HG02610 (cell line): ENCODE data around the gene PDIK1L.

Source experiments
- ATAC-seq: cut with Tn5 transposase; IDR thresholded peaks from one replicate; pipeline ENCODE4 v1.9.1; 2021; ENCODE audit warnings: mild to moderate bottlenecking, moderate library complexity; ENCODE audit not compliant: unreplicated experiment

PDIK1L gene

DNA sequence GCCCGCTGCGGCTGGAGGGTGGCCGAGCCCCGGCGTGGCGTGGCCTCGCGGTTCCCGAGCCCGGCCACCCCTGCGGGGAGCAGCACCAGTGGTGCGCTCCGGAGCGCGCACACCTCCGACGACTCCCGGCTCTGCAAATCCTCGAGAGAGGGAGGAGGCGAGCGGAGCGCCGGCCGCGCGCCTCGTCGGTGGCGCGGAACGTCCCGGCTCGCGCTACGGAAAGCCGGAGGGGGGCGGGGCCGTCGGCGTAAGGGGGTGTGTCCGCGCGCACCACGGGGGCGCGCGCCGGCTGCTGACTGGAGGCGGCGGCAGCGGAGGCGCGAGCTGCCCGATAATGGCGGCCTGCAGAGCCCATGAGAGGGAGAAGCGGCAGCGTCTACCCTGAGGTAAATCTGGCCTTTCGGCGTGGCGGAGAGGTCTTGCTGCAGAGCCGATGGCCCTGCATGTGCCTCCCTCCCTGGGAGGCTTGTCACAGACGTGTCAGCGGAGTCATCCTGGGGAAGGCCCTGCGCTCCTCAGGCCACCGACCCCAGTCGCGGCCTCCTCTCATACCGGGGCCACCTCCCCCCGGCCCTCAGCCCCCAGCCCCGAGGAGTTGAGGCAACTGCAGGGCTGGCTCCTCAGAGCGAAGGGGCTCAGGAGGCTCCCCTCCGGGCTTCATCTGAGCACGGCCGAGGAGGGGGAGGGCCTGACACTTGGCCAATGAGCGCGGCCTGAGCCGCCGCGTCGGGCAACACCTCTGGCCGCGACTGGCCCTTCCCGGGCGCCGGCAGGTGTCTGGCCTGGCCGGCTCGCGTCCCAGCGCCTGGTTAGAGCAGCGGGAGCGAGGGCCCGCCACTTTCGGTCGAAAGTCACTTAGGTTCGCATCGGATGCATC lies at the start of gene PDIK1L:
Gene PDIK1L (plus strand): TSS at position 295 of the 877 bp plus-strand sequence. CDS start 2,485 bp downstream, outside the sequence.
- ATAC-seq, result peak; percentile 69

DNA sequence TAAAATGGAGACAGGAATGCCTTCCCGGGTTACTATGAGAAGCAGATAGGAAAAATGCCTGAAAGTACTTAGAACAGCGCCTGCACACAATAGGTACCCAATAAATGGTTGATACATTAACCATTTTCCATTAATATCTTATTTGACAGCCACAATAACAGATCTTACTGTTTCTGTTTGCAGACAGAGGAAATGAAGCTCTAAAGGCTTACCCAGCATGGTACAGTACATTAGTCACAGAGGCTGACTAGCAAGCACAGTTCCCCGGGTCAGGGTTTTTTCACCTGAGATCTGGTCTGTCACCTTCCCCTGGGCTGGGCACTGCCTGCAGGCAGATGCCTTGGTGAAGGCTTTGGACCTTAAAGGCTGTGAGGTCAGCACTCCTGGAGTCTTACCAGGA lies 47.1 kb upstream of the PDIK1L start:
- no peak for ATAC-seq

DNA sequence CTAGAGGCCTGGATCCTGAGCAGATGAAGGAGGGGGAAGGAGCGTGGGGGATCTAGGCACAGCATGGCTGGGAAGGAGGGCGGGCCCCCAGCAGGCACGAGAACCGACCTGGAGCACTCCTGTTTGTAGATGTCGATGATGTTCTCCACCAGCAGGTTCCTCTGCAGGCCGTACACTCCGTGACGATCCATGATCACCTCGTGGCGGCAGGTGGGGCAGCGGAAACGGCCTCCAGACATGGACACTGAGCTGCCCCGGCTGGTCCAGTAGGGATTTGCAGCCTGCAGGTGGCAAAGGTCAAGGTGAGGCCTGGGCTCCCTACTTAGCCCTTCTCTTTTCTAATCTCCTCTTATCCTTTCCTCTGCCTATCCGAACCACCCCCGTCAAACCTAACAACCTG lies 45.5 kb upstream of the PDIK1L start:
- no peak for ATAC-seq

GRCh38 chr1:26066857-26067256 lies 44.8 kb upstream of the PDIK1L start:
- ATAC-seq, result no peak

DNA sequence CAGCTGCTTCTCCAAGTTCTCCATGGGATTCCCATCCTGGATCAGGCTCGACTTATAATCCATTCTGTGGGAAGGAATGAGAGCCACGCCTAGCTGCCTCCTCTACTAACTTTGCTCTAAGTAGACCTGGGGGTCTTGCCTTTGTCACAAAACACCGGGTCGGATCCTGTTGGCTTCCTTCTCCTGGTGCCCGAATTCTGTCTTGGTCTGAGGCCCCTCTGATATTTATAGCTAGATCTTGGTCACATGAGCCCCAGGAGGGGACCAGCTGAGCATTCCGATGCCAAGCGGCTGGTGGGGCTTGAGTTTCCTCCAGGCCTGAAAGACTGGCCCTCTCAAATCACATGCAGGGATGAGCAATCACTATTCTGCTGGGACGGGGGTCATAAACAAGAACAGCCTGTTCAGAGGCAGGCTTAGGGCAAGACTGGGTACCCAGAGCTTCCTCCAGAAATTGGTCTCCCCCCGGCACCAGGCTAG lies 44.2 kb upstream of the PDIK1L start, which contains the start of gene TRIM63:
Gene TRIM63 (minus strand): TSS at position 199 of the 480 bp plus-strand sequence. CDS start 136 bp downstream, at position 63.
- ATAC-seq, result no peak

DNA sequence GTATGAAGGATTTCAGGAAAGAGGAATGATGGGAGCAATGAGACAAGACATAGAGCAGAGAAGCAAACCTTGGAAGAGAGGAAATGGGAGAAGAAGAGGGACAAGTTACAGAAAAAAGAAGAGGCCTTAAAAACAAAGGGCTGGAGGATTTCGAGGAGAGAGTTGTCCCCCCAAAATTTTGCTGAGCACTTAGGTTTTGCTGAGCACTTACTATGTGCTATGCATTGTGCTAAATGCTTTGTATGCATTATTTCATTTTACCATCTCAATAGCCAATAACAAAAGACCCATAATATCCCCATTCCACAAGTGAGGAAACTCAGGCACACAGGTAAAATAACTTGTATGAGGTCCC lies 41.7 kb upstream of the PDIK1L start:
- ATAC-seq, result no peak

DNA sequence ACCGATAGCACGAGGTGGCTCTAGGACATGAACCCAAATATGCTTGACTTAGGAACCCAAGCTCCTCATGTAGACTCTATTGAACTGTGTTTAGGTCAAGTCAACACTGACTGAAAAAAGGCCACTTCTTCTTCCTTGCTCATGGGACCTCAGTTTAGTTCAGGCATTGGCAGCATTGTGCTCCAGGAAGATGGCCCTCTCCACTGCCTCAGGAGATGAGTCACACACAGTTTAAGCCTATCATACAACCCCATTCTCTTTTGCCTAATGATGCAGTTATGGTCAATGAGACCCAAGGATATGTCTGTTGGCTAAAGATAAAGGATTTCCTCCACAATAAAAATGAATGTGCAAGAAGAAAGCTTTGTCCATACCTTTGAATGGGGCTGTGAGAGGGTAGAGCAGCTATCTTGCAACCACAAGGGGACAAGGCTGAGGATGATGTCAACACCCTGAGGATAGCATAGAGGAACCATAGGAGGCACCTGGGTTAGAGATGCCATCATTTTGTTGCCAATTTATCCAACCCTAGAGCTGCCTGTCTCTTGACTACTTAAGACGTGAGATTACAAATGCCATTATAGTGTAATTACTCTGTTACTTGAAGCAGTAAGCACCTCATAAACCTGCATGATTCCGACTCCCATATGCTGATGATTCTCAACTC lies 41.2 kb upstream of the PDIK1L start:
- no peak for ATAC-seq

GRCh38 chr1:26070963-26071342 lies 40.7 kb upstream of the PDIK1L start:
- ATAC-seq, result no peak

DNA sequence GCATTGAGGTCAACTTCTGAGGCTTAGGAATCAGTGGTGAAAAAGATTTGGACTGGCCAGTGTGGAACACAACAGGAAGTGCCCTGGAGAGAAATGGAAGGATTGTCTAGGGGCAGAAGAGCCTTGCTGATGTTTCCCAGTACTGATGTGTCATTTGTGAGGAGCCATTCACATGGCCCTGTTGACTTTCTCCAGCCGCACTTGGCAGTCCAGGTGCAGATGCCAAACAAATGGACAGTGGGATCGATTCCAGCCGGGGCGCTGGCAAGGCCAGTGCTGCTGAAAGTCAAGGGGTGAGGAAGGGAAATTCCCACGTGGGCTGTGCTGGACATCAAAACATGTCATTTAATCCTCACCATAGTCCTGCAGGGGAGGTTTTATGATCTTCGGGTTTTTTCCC lies 39.3 kb upstream of the PDIK1L start:
- ATAC-seq, result no peak

DNA sequence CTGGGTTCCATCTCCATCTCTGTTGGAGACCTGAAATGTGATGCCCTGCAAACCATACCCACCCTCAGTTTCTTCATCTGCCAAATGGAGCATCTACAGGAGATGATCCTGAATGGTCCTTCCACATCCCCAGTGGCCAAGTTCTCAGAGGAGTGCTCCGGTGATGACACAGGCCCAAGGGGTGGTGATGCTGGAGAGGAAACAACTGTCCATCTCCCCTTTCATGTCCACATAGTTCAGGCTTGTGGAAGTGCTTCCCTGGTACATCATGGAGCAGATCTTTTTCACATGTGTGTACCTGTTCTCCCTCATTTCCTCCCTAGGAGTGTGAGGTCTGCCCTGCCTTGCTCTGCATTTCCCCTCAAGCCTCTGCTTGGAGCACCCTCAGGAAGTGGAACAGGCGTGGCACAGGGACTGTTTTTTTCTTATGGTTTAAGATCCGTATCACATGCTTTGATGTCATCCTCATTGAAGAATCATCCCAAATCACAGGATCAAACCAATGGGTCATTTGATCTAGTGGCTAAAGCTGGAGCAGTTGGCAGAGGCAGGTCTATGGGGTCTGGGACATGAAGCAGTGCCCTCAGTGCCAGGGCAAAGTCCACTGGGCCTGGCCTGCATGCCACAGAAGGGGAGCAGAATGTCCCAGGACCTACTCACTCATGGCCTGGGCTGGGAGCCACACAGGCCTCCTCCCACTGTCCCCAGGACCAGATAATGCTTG lies 36.0 kb upstream of the PDIK1L start:
- ATAC-seq, result no peak

GRCh38 chr1:26077524-26077923 lies 34.1 kb upstream of the PDIK1L start:
- ATAC-seq, result no peak

DNA sequence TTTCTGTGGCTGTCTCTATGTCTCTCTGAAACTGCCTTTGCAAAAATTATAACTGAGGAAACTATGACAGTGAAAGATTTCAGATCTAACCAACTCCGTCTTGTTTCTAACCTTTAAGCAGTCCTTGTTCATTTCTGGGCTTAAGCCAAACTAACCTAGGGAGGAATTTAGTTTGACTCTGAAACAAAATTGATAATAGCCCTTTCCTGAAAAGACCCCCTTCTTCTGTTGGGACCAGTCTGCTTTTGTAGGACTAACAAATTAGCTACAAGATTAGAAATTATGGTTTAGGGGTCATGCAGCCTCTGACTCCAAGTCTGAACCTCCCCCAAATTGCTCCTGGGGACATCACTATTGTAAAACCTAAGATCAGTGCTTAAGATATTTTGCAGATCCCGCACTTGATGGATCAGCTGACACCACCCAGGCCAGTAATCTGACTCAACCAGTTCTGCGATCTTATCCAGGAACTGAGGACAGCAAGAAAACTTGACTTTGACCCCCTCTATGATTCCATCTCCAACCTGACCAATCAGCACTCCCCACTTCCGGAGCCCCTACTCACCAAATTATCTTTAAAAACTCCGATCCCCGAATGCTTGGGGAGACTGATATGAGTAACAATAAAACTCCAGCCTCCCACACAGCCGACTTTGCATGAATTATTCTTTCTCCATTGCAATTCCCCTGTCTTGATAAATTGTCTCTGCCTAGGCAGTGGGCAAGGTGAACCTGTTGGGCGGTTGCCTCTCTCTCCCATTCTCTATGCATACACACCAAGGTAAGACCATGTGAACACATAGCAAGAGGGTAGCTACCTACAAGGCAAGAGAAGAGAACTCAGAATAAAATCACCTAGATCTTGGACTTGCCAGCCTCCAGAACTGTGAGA lies 33.1 kb upstream of the PDIK1L start:
- ATAC-seq, result no peak

DNA sequence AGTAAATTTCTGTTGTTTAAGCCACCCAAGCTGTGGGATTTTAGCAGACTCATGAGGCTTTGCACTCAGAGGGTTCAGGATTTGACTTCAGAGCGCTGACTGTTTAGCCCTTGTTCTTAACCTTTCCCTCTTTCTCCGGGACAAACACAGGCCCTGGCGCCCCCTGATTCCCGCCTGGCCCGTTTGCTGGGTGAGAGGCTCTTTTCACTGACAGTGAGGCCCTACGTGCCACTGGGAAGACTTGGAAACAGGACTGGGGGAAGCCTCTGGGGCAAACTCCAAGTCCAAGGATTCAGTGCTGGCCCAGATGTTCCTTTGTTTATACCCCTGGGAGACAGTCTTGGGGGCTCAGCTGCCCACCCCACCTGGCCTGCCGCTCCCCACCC lies 32.5 kb upstream of the PDIK1L start:
- no peak for ATAC-seq

GRCh38 chr1:26079960-26080814 lies 31.4 kb upstream of the PDIK1L start:
- no peak for ATAC-seq

GRCh38 chr1:26081267-26082019 lies 30.2 kb upstream of the PDIK1L start:
- no peak for ATAC-seq

- no peak for ATAC-seq
These were observed 29.6 kb upstream of the PDIK1L start for GRCh38 chr1:26082020-26082350.

- ATAC-seq, result no peak
These were observed 28.4 kb upstream of the PDIK1L start for GRCh38 chr1:26083208-26083607.

DNA sequence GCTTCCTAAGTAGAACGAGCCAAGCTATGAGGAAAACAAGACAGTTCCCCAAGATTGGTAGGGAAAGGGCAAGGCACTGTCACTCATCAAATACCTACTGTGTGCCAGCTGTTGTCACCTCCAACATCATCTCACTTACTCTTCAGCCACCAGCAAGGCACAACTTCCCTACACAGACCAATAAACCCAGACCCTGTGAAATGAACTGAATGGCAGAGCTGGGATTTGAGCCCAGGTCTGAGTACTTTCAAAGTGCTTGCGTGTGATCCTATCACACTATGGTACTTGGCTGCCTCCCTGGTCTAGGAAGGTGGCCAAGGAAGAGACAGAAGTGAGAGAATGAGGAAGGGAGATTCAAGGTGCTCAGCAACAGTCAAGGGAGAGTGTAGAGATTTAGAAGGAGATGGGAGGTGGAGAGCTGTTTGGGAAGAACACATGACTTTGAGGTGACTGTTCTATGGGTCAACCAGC lies 27.5 kb upstream of the PDIK1L start:
- no peak for ATAC-seq

DNA sequence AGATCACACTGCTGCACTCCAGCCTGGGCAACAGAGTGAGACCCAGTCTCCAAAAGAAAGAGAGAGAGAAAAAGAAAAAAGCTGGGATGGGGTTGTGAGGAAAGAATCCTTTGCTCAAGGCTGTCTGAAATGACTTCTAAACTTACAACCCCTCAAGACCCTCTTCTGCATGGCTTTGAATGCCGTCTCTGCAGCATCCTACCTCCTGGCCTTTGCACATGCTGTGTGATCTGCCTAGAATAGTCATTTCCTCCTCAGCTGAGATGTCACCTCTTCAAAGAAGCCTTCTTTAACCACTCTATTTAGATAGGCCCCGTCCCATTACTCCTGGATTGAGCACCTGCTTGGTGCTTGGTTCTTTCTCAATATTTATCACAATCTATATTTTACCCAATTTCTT lies 26.8 kb upstream of the PDIK1L start:
- ATAC-seq, result no peak
